Left forelimb (tissue), 1 donor: ENCODE measurements around the gene PDZRN4.
"Not testable (repeated sequence)": the region's sequence is repeated elsewhere in the genome, so short reads cannot be mapped to it uniquely, and the experiment has no call there.

Experiments used
- DNase-seq: peaks from one replicate; pipeline ENCODE4 v3.0.0-alpha.2; 2018; ENCODE audit warnings: low spot score

Gene PDZRN4

GRCh38 chr12:41514021-41514777 lies 326.1 kb downstream of the PDZRN4 start:
- no peak for DNase-seq

GRCh38 chr12:41514907-41515306 lies 326.8 kb downstream of the PDZRN4 start:
- DNase-seq, result no peak

GRCh38 chr12:41515953-41516352 lies 327.8 kb downstream of the PDZRN4 start:
- no peak for DNase-seq

GRCh38 chr12:41520869-41521268 lies 332.7 kb downstream of the PDZRN4 start:
- no peak for DNase-seq

- DNase-seq, result no peak
Measured at GRCh38 chr12:41521872-41522379, 333.8 kb downstream of the PDZRN4 start.

GRCh38 chr12:41527062-41527461 lies 338.9 kb downstream of the PDZRN4 start:
- no peak for DNase-seq

GRCh38 chr12:41527534-41528116 lies 339.5 kb downstream of the PDZRN4 start:
- no peak for DNase-seq

GRCh38 chr12:41528874-41529273 lies 340.8 kb downstream of the PDZRN4 start:
- DNase-seq, result no peak

GRCh38 chr12:41530441-41530840 lies 342.3 kb downstream of the PDZRN4 start:
- DNase-seq, result no peak

GRCh38 chr12:41531147-41531829 lies 343.2 kb downstream of the PDZRN4 start:
- DNase-seq, result peak; percentile 72

- no peak for DNase-seq
Measured at GRCh38 chr12:41532072-41532471, 344.0 kb downstream of the PDZRN4 start.

GRCh38 chr12:41536813-41537490 lies 348.8 kb downstream of the PDZRN4 start:
- no peak for DNase-seq

- DNase-seq, result no peak
Measured at GRCh38 chr12:41537522-41537921, 349.4 kb downstream of the PDZRN4 start.

- no peak for DNase-seq
Measured at GRCh38 chr12:41545761-41546160, 357.6 kb downstream of the PDZRN4 start.

- not testable (repeated sequence) for DNase-seq
Measured at GRCh38 chr12:41547071-41547470, 359.0 kb downstream of the PDZRN4 start.

GRCh38 chr12:41548926-41549325 lies 360.8 kb downstream of the PDZRN4 start:
- DNase-seq, result no peak

GRCh38 chr12:41552588-41552987 lies 364.5 kb downstream of the PDZRN4 start:
- DNase-seq, result no peak

GRCh38 chr12:41556176-41556575 lies 368.1 kb downstream of the PDZRN4 start:
- no peak for DNase-seq

GRCh38 chr12:41557344-41557743 lies 369.2 kb downstream of the PDZRN4 start:
- no peak for DNase-seq

GRCh38 chr12:41558671-41559070 lies 370.6 kb downstream of the PDZRN4 start:
- no peak for DNase-seq

- no peak for DNase-seq
Measured at GRCh38 chr12:41563051-41563450, 374.9 kb downstream of the PDZRN4 start.

- no peak for DNase-seq
Measured at GRCh38 chr12:41564816-41565215, 376.7 kb downstream of the PDZRN4 start.
